Endodermal cell (in vitro differentiated cells): ENCODE data around the gene NRM. TPM values are rescaled to one million over a fixed set of nuclear protein-coding genes. Genes with fewer than 3 reads are reported as not detected.

Experiments used
- DNase-seq: peaks from one replicate; pipeline ENCODE4 v3.0.0-alpha.2; 2017
- H3K27ac ChIP-seq: 2 replicates; pipeline ENCODE4 v1.5.1; 2013; ENCODE audit warnings: mild to moderate bottlenecking, low read depth, low read length, moderate library complexity
- H3K27me3 ChIP-seq: 2 replicates; pipeline ENCODE4 v1.6.1; 2013; ENCODE audit warnings: mild to moderate bottlenecking, low read length, moderate library complexity; ENCODE audit not compliant: insufficient read depth, control insufficient read depth, poor library complexity, severe bottlenecking
- H3K36me3 ChIP-seq: 2 replicates; pipeline ENCODE4 v1.7.0; 2013; ENCODE audit warnings: mild to moderate bottlenecking, low read length, moderate library complexity; ENCODE audit not compliant: control insufficient read depth, insufficient read depth
- H3K4me1 ChIP-seq: one replicate; pipeline ENCODE4 v1.7.0; 2013; ENCODE audit warnings: low read length; ENCODE audit not compliant: control insufficient read depth, insufficient read depth
- H3K4me3 ChIP-seq: 2 replicates; pipeline ENCODE4 v1.5.1; 2013; ENCODE audit warnings: mild to moderate bottlenecking, low read length, moderate library complexity
- H3K9ac ChIP-seq: 2 replicates; pipeline ENCODE4 v1.6.1; 2013; ENCODE audit warnings: mild to moderate bottlenecking, low read length, moderate library complexity; ENCODE audit not compliant: poor library complexity, severe bottlenecking; ENCODE audit errors: extremely low read depth
- H3K9me3 ChIP-seq: 2 replicates; pipeline ENCODE4 v1.6.1; 2013; ENCODE audit warnings: mild to moderate bottlenecking, low read length, moderate library complexity; ENCODE audit not compliant: control insufficient read depth
- H3K27ac Mint-ChIP-seq: 2 replicates; pipeline ENCODE4 v1.8.0; 2020; ENCODE audit warnings: mixed read lengths
- H3K27me3 Mint-ChIP-seq: 2 replicates; pipeline ENCODE4 v1.8.0; 2021; ENCODE audit warnings: mild to moderate bottlenecking, mixed read lengths; ENCODE audit not compliant: insufficient read depth
- H3K36me3 Mint-ChIP-seq: 2 replicates; pipeline ENCODE4 v1.8.0; 2020; ENCODE audit warnings: low read depth, mixed read lengths
- H3K4me1 Mint-ChIP-seq: 2 replicates; pipeline ENCODE4 v1.8.0; 2020; ENCODE audit warnings: mixed read lengths
- H3K4me3 Mint-ChIP-seq: 2 replicates; pipeline ENCODE4 v1.8.0; 2020; ENCODE audit warnings: mild to moderate bottlenecking, moderate library complexity, mixed read lengths
- H3K9me3 Mint-ChIP-seq: 2 replicates; pipeline ENCODE4 v1.8.0; 2020; ENCODE audit warnings: mild to moderate bottlenecking, mixed read lengths
- CTCF ChIP-seq: fragments of 200-600 bp; sonication (generic); conservative IDR thresholded peaks from 2 replicates; pipeline ENCODE4 v1.5.0; 2021; ENCODE audit warnings: antibody characterized with exemption, mild to moderate bottlenecking
- WGBS, 2 experiments: methylation state at CpG; one replicate each; pipeline versions ENCODE4 v1.1.5 to v1.1.7; 2013; ENCODE audit warnings: missing lambda C conversion rate in 2 of 2, mixed read lengths in 1 of 2; ENCODE audit not compliant: insufficient coverage in 1 of 2, insufficient read length in 1 of 2; 5-methylcytosine and 5-hydroxymethylcytosine counted together
- total RNA-seq, 2 donors: library from RNA; stranded (reverse); fragmentation: NEBNext Ultra II Directional in 1 of 2; extraction: Animal tissue kit (Norgen Biotek cat#: 25700) in 1 of 2; gene quantifications; 2 replicates in 1 of 2; 3 replicates in 1 of 2; pipeline ENCODE4 v1.2.1, GENCODE V29; 2021

NRM gene
- total RNA-seq, 2 donors from 2014 or later: 37.1 TPM

GRCh38 chr6:30712441-30712945 lies 21.7 kb upstream of the NRM start:
- WGBS, 2 experiments: 94 to 97% methylated on average over 7 of the region's 7 CpGs
- Mint-ChIP-seq H3K4me1 (peaks cover 17% of the 10 kb centered on the region), H3K9me3 (no peaks in the 10 kb centered on the region), H3K27ac (no peak overlapping the region), H3K27me3 (no peaks in the 10 kb centered on the region), H3K4me3 (no peak overlapping the region), H3K36me3 (peaks cover 55% of the 10 kb centered on the region)
- TF ChIP-seq CTCF: no peak
- H3K9me3 ChIP-seq: no peaks in the 10 kb centered on the region
- no peak overlapping the region for H3K4me3 ChIP-seq
- H3K4me1 ChIP-seq: peaks cover 2% of the 10 kb centered on the region
- no peak overlapping the region for H3K27ac ChIP-seq
- H3K36me3 ChIP-seq: peaks cover 62% of the 10 kb centered on the region
- no peaks in the 10 kb centered on the region for H3K27me3 ChIP-seq
- no peak for DNase-seq
- no peak overlapping the region for H3K9ac ChIP-seq

- H3K27ac Mint-ChIP-seq: no peak overlapping the region
- H3K27me3 ChIP-seq: no peaks in the 10 kb centered on the region
- peaks cover 4% of the 10 kb centered on the region for H3K4me1 ChIP-seq
- no peak for TF ChIP-seq CTCF
- peaks cover 62% of the 10 kb centered on the region for H3K36me3 ChIP-seq
- peaks cover 58% of the 10 kb centered on the region for H3K36me3 Mint-ChIP-seq
- H3K4me1 Mint-ChIP-seq: peaks cover 20% of the 10 kb centered on the region
- H3K4me3 ChIP-seq: no peak overlapping the region
- no peaks in the 10 kb centered on the region for H3K9me3 Mint-ChIP-seq
- no peaks in the 10 kb centered on the region for H3K9me3 ChIP-seq
- DNase-seq: no peak
- 90% methylated on average over 1 of the region's 1 CpG; no CpG with 5 or more reads in 1 of the 2 experiments for WGBS, 2 experiments
- no peak overlapping the region for H3K9ac ChIP-seq
- H3K27me3 Mint-ChIP-seq: no peaks in the 10 kb centered on the region
- H3K27ac ChIP-seq: no peak overlapping the region
- no peak overlapping the region for H3K4me3 Mint-ChIP-seq
Measured at GRCh38 chr6:30711758-30712380, 21.1 kb upstream of the NRM start.

GRCh38 chr6:30709101-30709868 lies 18.5 kb upstream of the NRM start:
- TF ChIP-seq CTCF: no peak
- peaks cover 14% of the 10 kb centered on the region for H3K4me1 Mint-ChIP-seq
- DNase-seq: no peak
- H3K36me3 Mint-ChIP-seq: peaks cover 73% of the 10 kb centered on the region
- H3K4me3 Mint-ChIP-seq: no peak overlapping the region
- Histone ChIP-seq H3K27me3 (no peaks in the 10 kb centered on the region), H3K27ac (no peak overlapping the region), H3K9ac (no peak overlapping the region), H3K4me3 (no peak overlapping the region), H3K4me1 (peaks cover 4% of the 10 kb centered on the region), H3K9me3 (no peaks in the 10 kb centered on the region), H3K36me3 (peaks cover 65% of the 10 kb centered on the region)
- H3K27me3 Mint-ChIP-seq: no peaks in the 10 kb centered on the region
- no peaks in the 10 kb centered on the region for H3K9me3 Mint-ChIP-seq
- WGBS, 2 experiments: 100% methylated on average over 2 of the region's 2 CpGs; no CpG with 5 or more reads in 1 of the 2 experiments
- H3K27ac Mint-ChIP-seq: no peak overlapping the region
